Spleen (tissue), 11 donors: Measurements from ENCODE around the gene GOLGA3. TPM values are rescaled to one million over a fixed set of nuclear protein-coding genes. Genes with fewer than 3 reads are reported as not detected.

Experiments used
- DNase-seq: peaks from one replicate; pipeline ENCODE4 v3.0.0-alpha.2; 2020
- H3K27ac ChIP-seq, 8 donors: fragments of 200-600 bp; sonication (generic) in 7 of 8; 1 replicate in 4 of 8; 2 replicates in 4 of 8; pipeline versions ENCODE4 v1.5.0 to v1.8.0; 2016 to 2021; ENCODE audit warnings: inconsistent platforms in 4 of 8, mild to moderate bottlenecking in 4 of 8, moderate library complexity in 1 of 8
- H3K27me3 ChIP-seq, 7 donors: fragments of 200-600 bp; sonication (generic) in 6 of 7; replicated peaks in 1 of 7; 1 replicate in 4 of 7; 2 replicates in 3 of 7; pipeline versions ENCODE4 v1.5.0 to v1.8.0; 2016 to 2021; ENCODE audit warnings: inconsistent platforms in 3 of 7, mild to moderate bottlenecking in 1 of 7
- H3K36me3 ChIP-seq, 6 donors: fragments of 200-600 bp; sonication (generic) in 5 of 6; 1 replicate in 4 of 6; 2 replicates in 2 of 6; pipeline versions ENCODE4 v1.5.0 to v1.8.0; 2016 to 2021; ENCODE audit warnings: inconsistent platforms in 2 of 6
- H3K4me1 ChIP-seq, 6 donors: fragments of 200-600 bp; sonication (generic) in 5 of 6; 1 replicate in 3 of 6; 2 replicates in 3 of 6; pipeline versions ENCODE4 v1.5.0 to v1.8.0; 2016 to 2021; ENCODE audit warnings: inconsistent platforms in 3 of 6
- H3K4me3 ChIP-seq, 8 donors: fragments of 200-600 bp; sonication (generic) in 7 of 8; 1 replicate in 4 of 8; 2 replicates in 4 of 8; pipeline versions ENCODE4 v1.5.0 to v1.8.0; 2016 to 2021; ENCODE audit warnings: inconsistent platforms in 4 of 8, mild to moderate bottlenecking in 4 of 8, moderate library complexity in 2 of 8
- H3K9me3 ChIP-seq, 8 donors: fragments of 200-600 bp; sonication (generic) in 7 of 8; 1 replicate in 4 of 8; 2 replicates in 4 of 8; pipeline versions ENCODE4 v1.5.0 to v1.8.0; 2016 to 2021; ENCODE audit warnings: inconsistent platforms in 4 of 8
- CTCF ChIP-seq, 11 experiments: fragments of 200-600 bp in 7 of 11; fragments of 450-650 bp in 4 of 11; sonication (generic) in 4 of 11; IDR thresholded peaks in 8 of 11; conservative IDR thresholded peaks in 3 of 11; 1 replicate in 7 of 11; 2 replicates in 4 of 11; pipeline versions ENCODE4 v1.4.0 to v1.8.0; 2016 to 2021; ENCODE audit warnings: antibody characterized with exemption in 11 of 11, inconsistent platforms in 4 of 11, mild to moderate bottlenecking in 1 of 11
- POLR2A ChIP-seq, 3 donors: fragments of 450-650 bp; IDR thresholded peaks; one replicate each; pipeline ENCODE4 v1.5.1; 2017; ENCODE audit warnings: antibody characterized with exemption in 3 of 3, mild to moderate bottlenecking in 1 of 3
- POLR2AphosphoS5 ChIP-seq, 3 donors: sonication (generic); formaldehyde crosslinking; IDR thresholded peaks; one replicate each; pipeline ENCODE4 v1.5.1; 2017; ENCODE audit warnings: antibody characterized with exemption in 3 of 3
- WGBS, 5 donors: extraction: QIAGEN DNeasy Blood & Tissue Kit in 3 of 5; methylation state at CpG; one replicate each; pipeline versions ENCODE4 v1.1.5 to v1.1.7; 2013 to 2018; 5-methylcytosine and 5-hydroxymethylcytosine counted together
- intact Hi-C: fragments of 100-400 bp; cut with DNase I; formaldehyde crosslinking; loops from one replicate; pipeline ENCODE4 v1.15.0; 2023; ENCODE audit warnings: low total_unique reads
- polyA plus RNA-seq, 3 donors: library from polyadenylated mRNA; stranded (reverse); fragments of 200-250 nt; gene quantifications; one replicate each; pipeline ENCODE4 v1.2.1, GENCODE V29; 2013
- total RNA-seq, 7 donors: library from RNA; depleted of rRNA in 3 of 7; stranded (reverse); fragments of >200 nt in 3 of 7; fragmentation: NEBNext Ultra II Directional in 4 of 7; extraction: Animal tissue kit (Norgen Biotek cat#: 25700) in 4 of 7; gene quantifications; one replicate each; pipeline versions ENCODE4 v1.1.0 to v1.2.1, GENCODE V29; 2016 to 2021
- donor health status: healthy with polysubstance abuse.
- donor health status: DM: no; HTN: no; CAD: no; lungs with moderate emphysema.
- donor health status: DM: no; HTN: no; CAD: no.
- donor health status: Bipolar disorder and iron deficiency.
- donor health status: healthy.
- donor health status: DM: no; HTN: no; CAD: no.
- donor health status: DM: yes; HTN: yes; CAD: no.

The GOLGA3 gene
- total and polyA plus RNA-seq, 10 donors, result 6.8 to 80.9 (median 52.0) TPM

- no peaks in the 10 kb centered on the region for H3K27me3 ChIP-seq
- H3K4me3 ChIP-seq, result no peak overlapping the region
- DNase-seq, result no peak
- peaks cover 9 to 98% (median 92%) of the 10 kb centered on the region in 6 donors for H3K36me3 ChIP-seq
- intact Hi-C loops, result no loop called here
- H3K27ac ChIP-seq, result no peak overlapping the region
- no peak for TF ChIP-seq POLR2A (IDR thresholded peaks at IDR 0.05)
- TF ChIP-seq CTCF (IDR thresholded peaks at IDR 0.05 in 8 of 11, conservative IDR thresholded peaks at IDR 0.05 in 3 of 11), result no peak
- TF ChIP-seq POLR2AphosphoS5 (IDR thresholded peaks at IDR 0.05), result no peak
- peaks cover 0 to 9% (median 0%) of the 10 kb centered on the region in 6 donors for H3K4me1 ChIP-seq
- H3K9me3 ChIP-seq, result no peaks in the 10 kb centered on the region
- 95 to 97% (median 96%) methylated on average over 12 of the region's 12 CpGs for WGBS, 5 donors
Observed at GRCh38 chr12:132726386-132726785, 102.3 kb downstream of the GOLGA3 start.

- intact Hi-C loops, result no loop called here
- H3K36me3 ChIP-seq, result peaks cover 9 to 98% (median 92%) of the 10 kb centered on the region in 6 donors
- TF ChIP-seq CTCF (IDR thresholded peaks at IDR 0.05 in 8 of 11, conservative IDR thresholded peaks at IDR 0.05 in 3 of 11) (no peak), POLR2A (IDR thresholded peaks at IDR 0.05) (no peak), POLR2AphosphoS5 (IDR thresholded peaks at IDR 0.05) (no peak)
- H3K27me3 ChIP-seq, result no peaks in the 10 kb centered on the region
- 89 to 94% (median 90%) methylated on average over 26 to 30 of the region's 30 CpGs for WGBS, 5 donors
- H3K4me1 ChIP-seq, result peaks cover 0 to under 1% (median 0%) of the 10 kb centered on the region in 6 donors
- no peak overlapping the region for H3K27ac ChIP-seq
- H3K4me3 ChIP-seq, result no peak overlapping the region
- no peaks in the 10 kb centered on the region for H3K9me3 ChIP-seq
- DNase-seq, result no peak
Observed at GRCh38 chr12:132724506-132725241, 104.0 kb downstream of the GOLGA3 start.

- no peak overlapping the region for H3K27ac ChIP-seq
- WGBS, 5 donors, result 86 to 97% (median 94%) methylated on average over 2 of the region's 2 CpGs
- no peaks in the 10 kb centered on the region for H3K27me3 ChIP-seq
- no peak for TF ChIP-seq POLR2AphosphoS5 (IDR thresholded peaks at IDR 0.05)
- TF ChIP-seq CTCF (IDR thresholded peaks at IDR 0.05 in 8 of 11, conservative IDR thresholded peaks at IDR 0.05 in 3 of 11), result no peak
- no peak for TF ChIP-seq POLR2A (IDR thresholded peaks at IDR 0.05)
- H3K9me3 ChIP-seq, result no peaks in the 10 kb centered on the region
- H3K36me3 ChIP-seq, result peaks cover 9 to 100% (median 98%) of the 10 kb centered on the region in 6 donors
- DNase-seq, result no peak
- no peaks in the 10 kb centered on the region for H3K4me1 ChIP-seq
- intact Hi-C loops, result no loop called here
- H3K4me3 ChIP-seq, result no peak overlapping the region
Observed at GRCh38 chr12:132723764-132724140, 104.9 kb downstream of the GOLGA3 start.

GRCh38 chr12:132723015-132723763 is 105.5 kb downstream of the GOLGA3 start:
- WGBS, 5 donors, result 86 to 94% (median 89%) methylated on average over 16 to 30 of the region's 30 CpGs
- no peak overlapping the region for H3K27ac ChIP-seq
- H3K4me3 ChIP-seq, result no peak overlapping the region
- H3K27me3 ChIP-seq, result no peaks in the 10 kb centered on the region
- peaks cover 9 to 100% (median 95%) of the 10 kb centered on the region in 6 donors for H3K36me3 ChIP-seq
- no peak for DNase-seq
- no peaks in the 10 kb centered on the region for H3K9me3 ChIP-seq
- intact Hi-C loops, result no loop called here
- TF ChIP-seq CTCF (IDR thresholded peaks at IDR 0.05 in 8 of 11, conservative IDR thresholded peaks at IDR 0.05 in 3 of 11) (no peak), POLR2A (IDR thresholded peaks at IDR 0.05) (no peak), POLR2AphosphoS5 (IDR thresholded peaks at IDR 0.05) (no peak)
- no peaks in the 10 kb centered on the region for H3K4me1 ChIP-seq
